Hair follicle dermal papilla cell (primary cell): ENCODE measurements around the gene H2BW1. TPM values are rescaled to one million over a fixed set of nuclear protein-coding genes. Genes with fewer than 3 reads are reported as not detected.

Source experiments
- total RNA-seq: library from RNA; depleted of rRNA; stranded (reverse); fragments of >200 nt; gene quantifications from 2 replicates; pipeline ENCODE4 v1.2.3, GENCODE V29; 2012

Gene H2BW1
- not detected in 2 replicates for total RNA-seq

GRCh38 chrX:104013606-104014005 is at the start of gene H2BW1:
Gene H2BW1, minus strand, starts transcription at chrX:104013708. Its CDS starts 132 bp downstream, at chrX:104013576.

GRCh38 chrX:104039689-104040505 is 26.4 kb upstream of the H2BW1 start, which contains the start of gene H2BW2:
Gene H2BW2, plus strand, starts transcription at chrX:104039956. Its CDS starts 39 bp downstream, at chrX:104039995.

GRCh38 chrX:103962411-103963278 is 50.9 kb downstream of the H2BW1 start, which contains the start of gene TMSB15B:
Gene TMSB15B, plus strand, starts transcription at chrX:103962627.

Other genes starting within 250 kb of the H2BW1 start
- gene PLP1, start 236.9 kb downstream of the H2BW1 start, total RNA-seq = 0.97 and 1.9 TPM in 2 replicates
- gene RAB9B, start 181.5 kb downstream of the H2BW1 start, total RNA-seq = 0.97 and 1.1 TPM in 2 replicates
- gene TMSB15B, start 51.1 kb downstream of the H2BW1 start, total RNA-seq = 2.4 and 2.6 TPM in 2 replicates
- gene H2BW2, start 26.2 kb upstream of the H2BW1 start, total RNA-seq = not detected in 2 replicates
- 1.9 and 2.9 TPM in 2 replicates for gene TMSB15C, start 62.5 kb upstream of the H2BW1 start, total RNA-seq
- gene ZCCHC18, start 98.8 kb upstream of the H2BW1 start, total RNA-seq = 0.12 and 0.16 TPM in 2 replicates
- 6.7 and 9.6 TPM in 2 replicates for gene SLC25A53, start 143.3 kb upstream of the H2BW1 start, total RNA-seq
- gene FAM199X, start 152.7 kb upstream of the H2BW1 start, total RNA-seq = 17.1 and 19.8 TPM in 2 replicates
- gene ESX1, start 241.2 kb upstream of the H2BW1 start, total RNA-seq = not detected in 2 replicates